ENCODE measurements around the gene EMSY. TPM values are rescaled to one million over a fixed set of nuclear protein-coding genes. Genes with fewer than 3 reads are reported as not detected.

EMSY gene
- total and polyA plus RNA-seq, 2 donors (not counting 3 experiments of a cell fraction or from before 2014, with no cell fraction given): 18.3 to 25.7 TPM

GRCh38 chr11:76443268-76443980, 1.4 kb upstream of the EMSY start:
- intact Hi-C loops (cut with micrococcal nuclease): no loop called here
- H3K4me1 ChIP-seq (ENCODE audit: control insufficient read depth, extremely low read depth, insufficient read depth, low read length): peaks cover 12% of the 10 kb centered on the region
- H3K4me2 ChIP-seq (ENCODE audit: insufficient read depth, low read length): peak overlapping the region; percentile 81
- TF ChIP-seq CTCF (IDR thresholded peaks at IDR 0.05; ENCODE audit: extremely low read depth in 1 of 2, insufficient read depth in 1 of 2, low read depth in 1 of 2, low read length in 2 of 2) (no peak), POLR2A (IDR thresholded peaks at IDR 0.05; ENCODE audit: low read depth, low read length) (no peak), POLR2AphosphoS5 (IDR thresholded peaks at IDR 0.05; ENCODE audit: insufficient read depth, low read depth, low read length) (no peak), GATA2 (IDR thresholded peaks at IDR 0.05; ENCODE audit: insufficient read depth, insufficient read length, low read depth, low read length) (no peak), JUN (IDR thresholded peaks at IDR 0.05; ENCODE audit: borderline replicate concordance, insufficient read depth, insufficient read length, low read depth) (no peak), FOS (IDR thresholded peaks at IDR 0.05; ENCODE audit: borderline replicate concordance, insufficient read depth, low read length) (no peak), EZH2 (IDR thresholded peaks at IDR 0.05; ENCODE audit: borderline replicate concordance, low read depth, low read length, severe bottlenecking) (no peak)
- no peaks in the 10 kb centered on the region for H4K20me1 ChIP-seq (replicated peaks; ENCODE audit: control insufficient read depth, extremely low read depth, insufficient read depth, low read length)
- FAIRE-seq (no peak), DNase-seq (ENCODE audit: low read depth, low spot score) (peak; percentile 21)
- dilution Hi-C loops (cut with MboI; ENCODE audit: extremely low pct_ligation_motif_present, low sequenced_read_pairs): no loop called here
- peaks cover 22% of the 10 kb centered on the region for H3K79me2 ChIP-seq (ENCODE audit: control insufficient read depth, insufficient read depth, low read length)
- H2AFZ ChIP-seq (ENCODE audit: low read depth, low read length): peak overlapping the region; percentile 93
- no peaks in the 10 kb centered on the region for H3K27me3 ChIP-seq (ENCODE audit: control insufficient read depth in 2 of 2, insufficient read depth in 2 of 2, low read length in 2 of 2)
- no peaks in the 10 kb centered on the region for H3K9me3 ChIP-seq (replicated peaks; ENCODE audit: control insufficient read depth, insufficient read depth, low read length)
- peak overlapping the region; percentile 96 for H3K9ac ChIP-seq (replicated peaks; ENCODE audit: extremely low read depth, insufficient read depth, low read length)
- H3K27ac ChIP-seq (ENCODE audit: insufficient read depth, low read depth, low read length): peak overlapping the region; percentile 94
- BruUV-seq (replicated peaks): no TSS peak
- H3K4me3 ChIP-seq (replicated peaks in 1 of 3; ENCODE audit: insufficient read depth in 1 of 3, low read depth in 1 of 3, low read length in 3 of 3): peak overlapping the region; percentile 83 to 96 (median 89)
- ChIA-PET POLR2A (interaction anchor here (0.7 kb wide), 1 partner anchor 136 kb away, joined by 5 read pairs; no protein-coding TSS in a partner anchor), CTCF (no interaction called here)
- no peaks in the 10 kb centered on the region for H3K36me3 ChIP-seq (ENCODE audit: control insufficient read depth in 2 of 2, extremely low read depth in 1 of 2, insufficient read depth in 2 of 2, low read length in 2 of 2)
- no peaks in the 10 kb centered on the region for H3K9me1 ChIP-seq (replicated peaks; ENCODE audit: control insufficient read depth, extremely low read depth, insufficient read depth, low read length)

Data from endothelial cell of umbilical vein (primary cell).